Lower lobe of right lung (tissue), 2 donors: ENCODE results near the gene SH3RF1. TPM values are rescaled to one million over a fixed set of nuclear protein-coding genes. Genes with fewer than 3 reads are reported as not detected.
A peak's percentile ranks its signal among the peaks of the same experiment; 100 is the strongest.

Source experiments
- ATAC-seq, 2 donors: fragments of 200-7000 bp; cut with Tn5 transposase; one replicate each; pipeline ENCODE4 v1.9.1; 2020 to 2022; ENCODE audit warnings: mild to moderate bottlenecking in 2 of 2, moderate library complexity in 2 of 2
- DNase-seq: peaks from one replicate; pipeline ENCODE4 v3.0.0-alpha.2; 2020
- H3K27ac ChIP-seq: fragments of 200-600 bp; one replicate; pipeline ENCODE4 v1.8.0; 2022
- H3K27me3 ChIP-seq: fragments of 200-600 bp; one replicate; pipeline ENCODE4 v1.8.0; 2022; ENCODE audit warnings: low read depth
- H3K36me3 ChIP-seq: fragments of 200-600 bp; one replicate; pipeline ENCODE4 v1.8.0; 2022; ENCODE audit warnings: mild to moderate bottlenecking
- H3K4me1 ChIP-seq: fragments of 200-600 bp; one replicate; pipeline ENCODE4 v1.8.0; 2022
- H3K4me3 ChIP-seq: fragments of 200-600 bp; one replicate; pipeline ENCODE4 v1.8.0; 2022; ENCODE audit warnings: mild to moderate bottlenecking
- H3K9me3 ChIP-seq: fragments of 200-600 bp; one replicate; pipeline ENCODE4 v1.8.0; 2022
- CTCF ChIP-seq: fragments of 200-600 bp; IDR thresholded peaks from one replicate; pipeline ENCODE4 v1.8.0; 2022; ENCODE audit warnings: antibody characterized with exemption, mild to moderate bottlenecking
- intact Hi-C: fragments of 100-400 bp; cut with DNase I; formaldehyde crosslinking; loops from one replicate; pipeline ENCODE4 v1.11.0; 2022
- total RNA-seq: library from RNA; stranded (reverse); fragmentation: NEBNext Ultra II Directional; extraction: Animal tissue kit (Norgen Biotek cat#: 25700); gene quantifications from one replicate; pipeline ENCODE4 v1.2.1, GENCODE V29; 2021
- donor health status: DM: no; HTN: yes; CAD: no; lungs with severe emphysema.

SH3RF1 gene
- total RNA-seq, 1 donor from 2014 or later: 34.2 TPM

GRCh38 chr4:169045862-169046584 lies 224.7 kb downstream of the SH3RF1 start:
- DNase-seq (no peak), ATAC-seq (peak; percentile 64 to 83)
- Histone ChIP-seq H3K4me3 (no peak overlapping the region), H3K4me1 (peaks cover under 1% of the 10 kb centered on the region), H3K9me3 (no peaks in the 10 kb centered on the region), H3K27ac (no peak overlapping the region), H3K36me3 (no peaks in the 10 kb centered on the region), H3K27me3 (no peaks in the 10 kb centered on the region)
- intact Hi-C loops: no loop called here
- TF ChIP-seq CTCF: no peak

- no peak for TF ChIP-seq CTCF
- Histone ChIP-seq H3K36me3 (no peaks in the 10 kb centered on the region), H3K9me3 (no peaks in the 10 kb centered on the region), H3K4me3 (no peak overlapping the region), H3K27ac (no peak overlapping the region), H3K27me3 (no peaks in the 10 kb centered on the region), H3K4me1 (no peaks in the 10 kb centered on the region)
- ATAC-seq (no peak), DNase-seq (no peak)
- intact Hi-C loops: no loop called here
Measured at GRCh38 chr4:169044714-169045447, 225.9 kb downstream of the SH3RF1 start.
